IPS-15b (cell line): ENCODE data around the gene PLD4.

Experiments used
- H3K27me3 ChIP-seq: one replicate; pipeline ENCODE4 v1.6.1; 2013; ENCODE audit warnings: low read length; ENCODE audit not compliant: control insufficient read depth, insufficient read depth
- H3K36me3 ChIP-seq: one replicate; pipeline ENCODE4 v1.6.1; 2013; ENCODE audit warnings: low read length; ENCODE audit not compliant: control insufficient read depth, insufficient read depth
- H3K4me1 ChIP-seq: one replicate; pipeline ENCODE4 v1.6.1; 2013; ENCODE audit warnings: mild to moderate bottlenecking, low read length; ENCODE audit not compliant: control insufficient read depth, insufficient read depth
- H3K4me3 ChIP-seq: one replicate; pipeline ENCODE4 v1.5.1; 2013; ENCODE audit warnings: low read depth, low read length
- H3K9ac ChIP-seq: one replicate; pipeline ENCODE4 v1.6.1; 2013; ENCODE audit warnings: low read depth, mild to moderate bottlenecking, low read length
- H3K9me3 ChIP-seq: one replicate; pipeline ENCODE4 v1.6.1; 2013; ENCODE audit warnings: mild to moderate bottlenecking, low read length; ENCODE audit not compliant: control insufficient read depth, insufficient read depth

PLD4 gene

DNA sequence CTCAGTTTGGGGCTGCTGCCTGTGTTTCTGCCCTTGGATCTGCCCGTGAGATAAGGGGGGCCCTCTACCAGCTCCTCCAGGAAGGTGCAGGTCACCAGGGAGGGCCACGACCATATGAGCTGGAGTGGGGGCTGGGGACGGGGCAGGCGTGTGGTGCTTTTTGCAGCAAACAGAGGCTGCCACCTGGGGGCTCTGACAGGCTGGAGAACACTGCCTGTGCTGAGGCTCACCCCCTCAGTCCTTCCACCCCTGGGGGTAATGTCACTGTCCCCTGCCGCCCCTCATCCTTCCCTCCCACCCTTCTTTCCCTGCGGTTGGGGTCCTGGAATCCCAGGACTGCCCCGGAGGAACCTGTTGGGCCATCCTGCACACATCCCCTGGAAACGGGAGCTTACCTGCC lies 3.2 kb downstream of the PLD4 start:
- Histone ChIP-seq H3K36me3 (no peaks in the 10 kb centered on the region), H3K4me1 (no peaks in the 10 kb centered on the region), H3K9ac (no peak overlapping the region), H3K4me3 (no peak overlapping the region), H3K27me3 (peaks cover 26% of the 10 kb centered on the region), H3K9me3 (no peaks in the 10 kb centered on the region)

DNA sequence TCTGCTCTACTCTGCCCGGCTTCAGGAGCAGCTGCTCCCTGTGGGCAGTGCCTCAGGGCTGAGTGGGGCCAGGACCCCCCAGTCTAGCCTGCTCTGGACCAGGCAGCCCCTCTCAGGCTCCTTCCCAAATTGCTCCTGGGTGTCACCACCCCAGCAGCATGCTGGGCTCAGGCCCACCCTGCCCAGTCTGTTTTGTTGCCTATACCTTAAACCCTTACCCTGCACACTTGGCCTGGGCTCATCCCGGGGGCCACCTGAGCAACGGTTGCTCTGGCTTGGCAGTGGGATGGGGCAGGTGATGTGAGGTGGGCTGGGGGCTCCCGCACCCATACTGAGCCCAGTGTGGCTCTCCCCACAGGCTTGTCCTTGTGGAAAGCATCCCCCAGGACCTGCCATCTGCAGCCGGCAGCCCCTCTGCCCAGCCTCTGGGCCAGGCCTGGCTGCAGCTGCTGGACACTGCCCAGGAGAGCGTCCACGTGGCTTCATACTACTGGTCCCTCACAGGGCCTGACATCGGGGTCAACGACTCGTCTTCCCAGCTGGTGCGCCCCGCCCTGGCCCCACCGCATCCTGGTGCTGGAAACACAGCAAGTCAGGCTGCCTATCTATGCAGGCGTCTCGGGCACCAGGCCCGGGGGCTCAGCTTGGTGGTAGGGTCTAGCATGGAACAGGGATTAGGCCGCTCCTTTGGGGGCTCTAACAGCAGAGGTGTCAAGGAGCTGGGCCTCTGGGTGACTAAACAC lies 3.9 kb downstream of the PLD4 start:
- peaks cover 26% of the 10 kb centered on the region for H3K27me3 ChIP-seq
- no peak overlapping the region for H3K4me3 ChIP-seq
- no peaks in the 10 kb centered on the region for H3K9me3 ChIP-seq
- H3K4me1 ChIP-seq: no peaks in the 10 kb centered on the region
- no peak overlapping the region for H3K9ac ChIP-seq
- no peaks in the 10 kb centered on the region for H3K36me3 ChIP-seq

DNA sequence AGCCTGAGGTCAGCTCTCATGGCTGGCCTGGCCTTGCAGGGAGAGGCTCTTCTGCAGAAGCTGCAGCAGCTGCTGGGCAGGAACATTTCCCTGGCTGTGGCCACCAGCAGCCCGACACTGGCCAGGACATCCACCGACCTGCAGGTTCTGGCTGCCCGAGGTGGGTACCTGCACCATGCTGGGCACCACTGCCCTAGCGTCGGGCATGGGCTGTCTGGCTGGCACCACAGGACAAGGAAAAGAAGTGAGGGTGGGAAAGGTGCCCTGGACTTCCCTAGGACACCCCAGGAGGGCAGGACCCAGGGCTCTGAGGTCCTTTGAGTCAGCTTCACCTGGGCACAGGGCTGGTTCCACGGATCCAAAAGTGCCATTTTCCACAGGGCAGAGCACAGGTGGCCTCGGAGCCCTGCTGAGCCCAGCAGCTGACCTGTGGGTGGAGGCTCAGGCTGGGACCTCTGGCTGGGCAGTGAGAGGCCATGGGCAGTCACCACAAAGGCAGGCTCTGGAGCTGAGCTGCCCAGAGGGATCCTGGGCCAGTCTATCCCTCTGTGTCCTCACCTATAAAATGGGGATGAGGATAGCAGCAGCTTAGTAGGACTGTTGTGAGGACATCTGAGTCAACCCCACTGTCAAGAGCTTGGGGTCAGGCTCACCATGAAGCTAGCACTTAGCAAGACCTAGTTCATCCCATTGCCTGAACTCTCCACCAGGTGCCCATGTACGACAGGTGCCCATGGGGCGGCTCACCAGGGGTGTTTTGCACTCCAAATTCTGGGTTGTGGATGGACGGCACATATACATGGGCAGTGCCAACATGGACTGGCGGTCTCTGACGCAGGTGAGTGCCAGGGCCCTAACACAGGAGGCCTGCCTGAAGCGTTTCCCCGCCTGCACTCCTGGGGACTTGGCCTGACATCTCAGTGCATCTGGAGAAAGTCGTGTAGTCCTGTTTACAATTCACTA lies 4.9 kb downstream of the PLD4 start:
- Histone ChIP-seq H3K9me3 (no peaks in the 10 kb centered on the region), H3K4me3 (no peak overlapping the region), H3K36me3 (no peaks in the 10 kb centered on the region), H3K9ac (no peak overlapping the region), H3K4me1 (no peaks in the 10 kb centered on the region), H3K27me3 (peaks cover 32% of the 10 kb centered on the region)

DNA sequence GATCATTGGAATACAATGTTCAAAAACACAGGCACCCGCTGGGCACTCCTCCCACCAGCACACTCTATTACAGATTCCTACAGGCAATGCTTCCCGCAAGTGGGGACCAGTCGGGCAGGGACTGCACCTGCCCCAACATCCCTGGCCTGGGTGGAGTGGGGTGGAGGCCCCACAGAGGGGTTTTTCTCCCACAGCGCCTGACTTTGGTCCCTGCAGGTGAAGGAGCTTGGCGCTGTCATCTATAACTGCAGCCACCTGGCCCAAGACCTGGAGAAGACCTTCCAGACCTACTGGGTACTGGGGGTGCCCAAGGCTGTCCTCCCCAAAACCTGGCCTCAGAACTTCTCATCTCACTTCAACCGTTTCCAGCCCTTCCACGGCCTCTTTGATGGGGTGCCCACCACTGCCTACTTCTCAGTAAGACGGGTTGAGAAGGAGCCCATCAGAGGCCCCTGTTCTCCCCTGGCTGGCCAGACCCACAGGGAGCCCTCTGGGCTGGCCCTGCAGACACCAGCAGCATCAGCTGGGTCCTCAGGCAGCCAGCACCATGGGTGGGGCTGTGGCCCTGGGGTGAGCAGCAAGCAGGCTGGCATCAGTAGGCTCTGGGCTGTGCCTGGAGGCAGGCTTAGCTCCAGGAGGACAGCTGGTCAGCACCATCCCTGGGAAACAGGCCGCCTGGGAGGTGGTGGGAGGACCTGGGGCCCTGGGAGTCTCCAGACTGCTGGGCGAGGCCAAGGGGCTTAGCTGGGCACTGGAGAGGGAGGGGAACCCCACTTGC lies 6.0 kb downstream of the PLD4 start:
- no peak overlapping the region for H3K9ac ChIP-seq
- no peaks in the 10 kb centered on the region for H3K36me3 ChIP-seq
- no peaks in the 10 kb centered on the region for H3K4me1 ChIP-seq
- no peak overlapping the region for H3K4me3 ChIP-seq
- H3K9me3 ChIP-seq: no peaks in the 10 kb centered on the region
- H3K27me3 ChIP-seq: peaks cover 42% of the 10 kb centered on the region

DNA sequence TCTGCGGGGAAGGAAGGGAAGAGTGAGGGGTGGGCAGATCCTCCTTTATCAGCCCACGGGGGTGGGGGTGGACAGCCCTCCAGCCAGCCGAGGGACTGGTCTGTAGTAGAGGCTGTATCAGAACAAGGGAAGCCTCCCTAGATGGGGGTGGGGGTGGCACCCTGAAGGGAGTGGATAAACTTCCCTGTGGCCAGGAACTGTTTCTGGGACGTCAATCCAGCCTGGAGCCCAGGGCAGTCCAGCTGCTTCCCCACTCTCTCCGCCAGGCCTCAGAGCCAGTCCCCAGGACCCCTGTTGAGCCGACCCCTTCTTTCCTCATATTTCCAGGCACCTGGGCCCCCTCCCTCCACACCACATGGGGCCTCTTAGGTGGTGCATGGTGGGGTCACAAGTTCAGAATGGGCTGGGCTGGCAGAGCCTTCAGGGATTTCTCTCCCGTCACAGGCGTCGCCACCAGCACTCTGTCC lies 6.7 kb downstream of the PLD4 start:
- no peaks in the 10 kb centered on the region for H3K4me1 ChIP-seq
- H3K9ac ChIP-seq: no peak overlapping the region
- no peaks in the 10 kb centered on the region for H3K36me3 ChIP-seq
- peaks cover 43% of the 10 kb centered on the region for H3K27me3 ChIP-seq
- H3K4me3 ChIP-seq: no peak overlapping the region
- H3K9me3 ChIP-seq: no peaks in the 10 kb centered on the region

DNA sequence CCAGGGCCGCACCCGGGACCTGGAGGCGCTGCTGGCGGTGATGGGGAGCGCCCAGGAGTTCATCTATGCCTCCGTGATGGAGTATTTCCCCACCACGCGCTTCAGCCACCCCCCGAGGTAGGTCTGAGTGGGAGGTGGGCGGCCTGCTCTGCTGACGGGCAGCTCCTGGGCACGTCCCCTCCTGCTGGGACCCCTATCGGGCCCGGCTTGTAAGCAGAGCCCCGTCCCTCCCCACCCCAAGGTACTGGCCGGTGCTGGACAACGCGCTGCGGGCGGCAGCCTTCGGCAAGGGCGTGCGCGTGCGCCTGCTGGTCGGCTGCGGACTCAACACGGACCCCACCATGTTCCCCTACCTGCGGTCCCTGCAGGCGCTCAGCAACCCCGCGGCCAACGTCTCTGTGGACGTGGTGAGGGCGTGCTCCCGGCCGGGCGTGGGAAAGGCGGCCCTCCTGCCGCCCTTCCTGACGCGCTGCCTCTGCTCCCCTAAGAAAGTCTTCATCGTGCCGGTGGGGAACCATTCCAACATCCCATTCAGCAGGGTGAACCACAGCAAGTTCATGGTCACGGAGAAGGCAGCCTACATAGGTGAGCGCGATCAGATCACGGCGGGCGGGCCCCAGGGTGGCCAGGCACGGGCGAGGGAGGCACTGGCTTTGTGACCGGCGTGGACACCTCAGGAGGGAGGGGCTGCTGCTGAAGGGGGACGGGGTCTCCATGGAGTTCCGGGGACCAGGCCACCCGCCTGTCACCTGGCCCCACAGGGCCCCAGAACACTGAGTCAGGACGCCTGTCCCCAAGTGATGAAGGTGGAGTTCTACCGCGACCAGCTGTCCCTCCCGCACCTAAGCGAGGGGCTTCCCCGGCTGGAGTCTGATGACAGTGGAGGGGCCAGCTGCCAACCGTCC lies 7.3 kb downstream of the PLD4 start:
- no peak overlapping the region for H3K9ac ChIP-seq
- no peaks in the 10 kb centered on the region for H3K36me3 ChIP-seq
- H3K4me1 ChIP-seq: no peaks in the 10 kb centered on the region
- H3K9me3 ChIP-seq: no peaks in the 10 kb centered on the region
- peaks cover 44% of the 10 kb centered on the region for H3K27me3 ChIP-seq
- H3K4me3 ChIP-seq: peak overlapping the region; percentile 46

DNA sequence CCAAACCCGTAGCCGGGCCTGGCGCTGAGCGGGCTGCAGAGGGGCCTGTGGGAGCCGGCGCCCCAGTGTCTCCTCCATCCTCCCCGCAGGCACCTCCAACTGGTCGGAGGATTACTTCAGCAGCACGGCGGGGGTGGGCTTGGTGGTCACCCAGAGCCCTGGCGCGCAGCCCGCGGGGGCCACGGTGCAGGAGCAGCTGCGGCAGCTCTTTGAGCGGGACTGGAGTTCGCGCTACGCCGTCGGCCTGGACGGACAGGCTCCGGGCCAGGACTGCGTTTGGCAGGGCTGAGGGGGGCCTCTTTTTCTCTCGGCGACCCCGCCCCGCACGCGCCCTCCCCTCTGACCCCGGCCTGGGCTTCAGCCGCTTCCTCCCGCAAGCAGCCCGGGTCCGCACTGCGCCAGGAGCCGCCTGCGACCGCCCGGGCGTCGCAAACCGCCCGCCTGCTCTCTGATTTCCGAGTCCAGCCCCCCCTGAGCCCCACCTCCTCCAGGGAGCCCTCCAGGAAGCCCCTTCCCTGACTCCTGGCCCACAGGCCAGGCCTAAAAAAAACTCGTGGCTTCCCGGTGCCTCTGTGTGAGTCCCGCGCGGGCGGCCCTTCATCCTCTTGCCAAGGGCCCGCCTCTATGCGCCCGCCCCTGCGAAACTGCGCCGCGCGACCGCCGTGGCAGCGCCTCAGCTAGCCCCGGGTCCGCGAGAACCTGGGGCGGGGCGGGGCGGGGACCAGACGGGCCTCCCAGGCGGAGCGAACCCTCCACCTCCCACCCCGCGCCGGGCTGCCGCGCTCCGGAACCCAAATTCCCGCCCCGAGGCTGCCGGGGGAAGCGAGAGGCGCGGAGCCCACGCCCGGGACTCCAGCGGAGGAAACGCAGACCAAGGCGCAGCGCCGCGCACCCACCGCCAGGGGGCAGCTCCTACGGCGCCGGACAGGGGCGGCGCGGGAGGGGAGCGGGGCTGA lies 8.3 kb downstream of the PLD4 start:
- no peak overlapping the region for H3K9ac ChIP-seq
- H3K4me3 ChIP-seq: peak overlapping the region; percentile 46
- no peaks in the 10 kb centered on the region for H3K9me3 ChIP-seq
- peaks cover 53% of the 10 kb centered on the region for H3K27me3 ChIP-seq
- no peaks in the 10 kb centered on the region for H3K36me3 ChIP-seq
- H3K4me1 ChIP-seq: no peaks in the 10 kb centered on the region

DNA sequence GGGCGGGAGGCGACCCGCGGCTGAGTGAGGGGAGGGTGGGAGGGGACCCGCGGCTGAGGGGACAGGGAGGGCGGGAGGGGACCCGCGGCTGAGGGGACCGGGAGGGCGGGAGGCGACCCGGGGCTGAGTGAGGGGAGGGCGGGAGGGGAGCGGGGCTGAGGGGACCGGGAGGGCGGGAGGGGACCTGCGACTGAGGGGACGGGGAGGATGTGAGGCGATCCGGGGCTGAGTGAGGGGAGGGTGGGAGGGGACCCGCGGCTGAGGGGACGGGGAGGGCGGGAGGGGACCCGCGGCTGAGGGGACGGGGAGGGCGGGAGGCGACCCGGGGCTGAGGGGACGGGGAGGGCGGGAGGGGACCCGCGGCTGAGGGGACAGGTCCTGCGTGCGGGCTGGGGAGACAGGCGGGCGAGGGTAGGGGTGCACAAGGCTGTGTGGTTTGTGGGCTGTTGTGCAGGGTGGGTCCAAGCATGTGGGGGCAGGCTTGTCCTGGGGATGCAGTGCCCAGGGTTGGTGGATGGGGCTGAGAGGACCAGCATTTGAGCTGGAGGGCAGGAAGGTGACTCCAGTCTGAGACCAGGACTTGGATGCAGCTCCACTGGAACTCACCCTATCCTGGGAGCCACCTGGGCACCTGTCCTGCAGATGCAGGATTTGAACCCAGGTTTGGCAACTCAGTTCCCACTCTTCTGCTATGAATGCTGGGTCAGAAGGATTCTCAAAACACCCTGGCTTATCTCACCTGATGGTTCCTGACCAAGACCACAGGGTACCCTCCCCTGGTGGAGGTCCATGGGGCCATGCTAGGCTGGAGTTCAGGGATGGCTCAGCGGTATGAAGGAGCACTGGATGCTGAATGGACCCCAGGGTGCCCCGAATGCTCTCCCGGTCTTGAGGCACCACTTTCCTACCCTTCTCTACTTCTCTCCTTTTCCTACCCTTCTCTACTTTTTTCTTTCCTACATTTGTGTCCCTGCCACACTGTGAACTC lies 9.4 kb downstream of the PLD4 start:
- no peak overlapping the region for H3K9ac ChIP-seq
- H3K27me3 ChIP-seq: peaks cover 57% of the 10 kb centered on the region
- no peaks in the 10 kb centered on the region for H3K9me3 ChIP-seq
- no peaks in the 10 kb centered on the region for H3K4me1 ChIP-seq
- H3K36me3 ChIP-seq: no peaks in the 10 kb centered on the region
- H3K4me3 ChIP-seq: peak overlapping the region; percentile 47

DNA sequence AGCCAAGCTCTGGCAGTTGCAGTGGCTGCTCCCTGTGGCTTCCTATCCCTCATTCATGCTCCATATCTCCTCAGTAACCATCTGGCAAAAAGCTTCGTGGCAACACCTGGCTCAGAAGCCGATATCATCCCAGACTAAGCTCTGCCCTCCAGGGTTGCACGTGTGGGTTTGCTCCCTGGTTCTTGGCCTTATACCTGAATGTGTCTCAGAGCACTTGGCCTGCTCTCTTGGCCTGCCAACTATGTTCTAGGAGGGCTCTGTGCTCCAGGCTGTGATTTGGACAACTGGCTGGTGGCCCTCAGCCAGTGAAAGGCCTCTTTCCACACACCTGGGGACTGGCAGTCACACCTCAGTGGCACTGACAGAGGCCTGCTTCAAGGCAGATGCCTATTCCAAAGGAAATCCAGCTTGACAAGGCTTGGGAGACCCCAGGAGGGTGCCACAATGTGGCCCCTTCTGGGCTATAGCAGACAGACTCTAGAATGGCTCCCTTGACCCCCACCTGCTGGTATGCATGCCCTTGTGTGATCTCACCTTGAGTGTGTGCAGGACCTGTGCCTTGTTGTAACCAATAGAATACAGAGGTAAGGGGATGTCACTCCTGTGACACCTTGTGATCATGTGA lies 10.5 kb downstream of the PLD4 start:
- no peaks in the 10 kb centered on the region for H3K9me3 ChIP-seq
- no peaks in the 10 kb centered on the region for H3K36me3 ChIP-seq
- peaks cover 54% of the 10 kb centered on the region for H3K27me3 ChIP-seq
- H3K9ac ChIP-seq: no peak overlapping the region
- H3K4me3 ChIP-seq: no peak overlapping the region
- no peaks in the 10 kb centered on the region for H3K4me1 ChIP-seq
